K562 (cell line): ENCODE measurements around the gene PLCB3. TPM values are rescaled to one million over a fixed set of nuclear protein-coding genes. Genes with fewer than 3 reads are reported as not detected.

Experiments
- DLX4 ChIP-seq: fragments of 250-450 bp; sonication (Bioruptor Pico); IDR thresholded peaks from 2 replicates; pipeline ENCODE4 v1.6.1; 2021; ENCODE audit warnings: mild to moderate bottlenecking
- FOXK1 ChIP-seq: sonication (generic); formaldehyde crosslinking; IDR thresholded peaks from 2 replicates; pipeline ENCODE4 v1.8.0; 2022; ENCODE audit warnings: missing genetic modification reagents, mild to moderate bottlenecking, borderline replicate concordance
- HIVEP1 ChIP-seq: fragments of 250-450 bp; sonication (Bioruptor Pico); IDR thresholded peaks from 2 replicates; pipeline ENCODE4 v1.4.0; 2020; ENCODE audit warnings: mild to moderate bottlenecking
- MCM7 ChIP-seq, 2 experiments: fragments of 450-650 bp; IDR thresholded peaks; 2 replicates each; pipeline ENCODE4 v1.6.1; 2016 to 2018
- MECOM ChIP-seq: fragments of 250-450 bp; sonication (Bioruptor Pico); IDR thresholded peaks from 2 replicates; pipeline ENCODE4 v1.8.0; 2022; ENCODE audit warnings: inconsistent platforms
- PTRF ChIP-seq: fragments of 450-650 bp; IDR thresholded peaks from 2 replicates; pipeline ENCODE4 v1.6.1; 2016; ENCODE audit warnings: mild to moderate bottlenecking, missing genetic modification characterization, missing compliant biosample characterization
- RAD21 ChIP-seq, 2 experiments: fragments of 250-450 bp in 1 of 2; fragments of 450-650 bp in 1 of 2; sonication (Bioruptor Pico) in 1 of 2; formaldehyde crosslinking in 1 of 2; IDR thresholded peaks in 1 of 2; conservative IDR thresholded peaks in 1 of 2; 2 replicates each; pipeline versions ENCODE4 v1.4.0 to v1.8.0; 2020 to 2022; ENCODE audit warnings: mild to moderate bottlenecking in 2 of 2, moderate library complexity in 1 of 2
- RREB1 ChIP-seq: fragments of 250-450 bp; sonication (Bioruptor Pico); IDR thresholded peaks from 2 replicates; pipeline ENCODE4 v1.4.0; 2020
- SAFB2 ChIP-seq: fragments of 200-400 bp; formaldehyde crosslinking; IDR thresholded peaks from 2 replicates; pipeline ENCODE4 v1.6.1; 2018; ENCODE audit warnings: borderline replicate concordance, low read length, low read depth, moderate library complexity; ENCODE audit not compliant: severe bottlenecking
- SRSF9 ChIP-seq: fragments of 200-400 bp; formaldehyde crosslinking; IDR thresholded peaks from 2 replicates; pipeline ENCODE4 v1.6.1; 2017; ENCODE audit warnings: low read depth, low read length, borderline replicate concordance
- STAT6 ChIP-seq: sonication (generic); formaldehyde crosslinking; IDR thresholded peaks from 2 replicates; pipeline ENCODE4 v1.8.1; 2023; ENCODE audit warnings: mild to moderate bottlenecking, missing genetic modification reagents
- ZNF134 ChIP-seq: fragments of 250-450 bp; sonication (Bioruptor Pico); conservative IDR thresholded peaks from 2 replicates; pipeline ENCODE4 v1.4.0; 2020
- ZNF24 ChIP-seq: fragments of 450-650 bp; IDR thresholded peaks from 2 replicates; pipeline ENCODE4 v1.6.1; 2016
- ZNF263 ChIP-seq: sonication (generic); formaldehyde crosslinking; IDR thresholded peaks from 2 replicates; pipeline ENCODE4 v1.8.0; 2022; ENCODE audit warnings: mild to moderate bottlenecking, missing genetic modification reagents, borderline replicate concordance
- ZNF277 ChIP-seq: fragments of 250-450 bp; sonication (Bioruptor Pico); IDR thresholded peaks from 2 replicates; pipeline ENCODE4 v1.8.0; 2022; ENCODE audit warnings: inconsistent platforms, mild to moderate bottlenecking, moderate library complexity, borderline replicate concordance
- ZNF764 ChIP-seq: fragments of 250-450 bp; sonication (Bioruptor Pico); IDR thresholded peaks from 2 replicates; pipeline ENCODE4 v1.4.0; 2020; ENCODE audit warnings: low read depth, mild to moderate bottlenecking, moderate library complexity
- ZSCAN32 ChIP-seq: fragments of 450-650 bp; formaldehyde crosslinking; IDR thresholded peaks from 2 replicates; pipeline ENCODE4 v1.4.0; 2020; ENCODE audit warnings: mild to moderate bottlenecking, moderate library complexity
- polyA plus RNA-seq, 8 experiments: library from polyadenylated mRNA; depleted of rRNA in 4 of 8; stranded (reverse) in 5 of 8; unstranded in 3 of 8; fragments of >200 nt; fragmentation: Nextera tagmentation in 2 of 8; fragmentation: Illumina TruSeq in 1 of 8; extraction: Ambion mirVana in 2 of 8; extraction: Trizol in 1 of 8; gene quantifications; 2 replicates each; pipeline versions ENCODE4 v1.2.1 to v1.2.3, GENCODE V29; 2011 to 2014; ENCODE audit warnings: inconsistent platforms in 1 of 8, missing spikeins in 1 of 8
- total RNA-seq, 7 experiments: library from RNA; depleted of rRNA in 6 of 7; stranded (reverse); fragments of >200 nt in 6 of 7; fragmentation: Illumina TruSeq in 2 of 7; extraction: Trizol in 2 of 7; gene quantifications; 2 replicates each; pipeline versions ENCODE4 v1.2.1 to v1.2.3, GENCODE V29; 2011 to 2021; ENCODE audit warnings: low replicate concordance in 1 of 7

The PLCB3 gene
- total and polyA plus RNA-seq, 9 of the 15 experiments (the other 6 are each of a cell fraction or from before 2014, with no cell fraction given) = 0.31 to 44.8 (median 14.6) TPM

GRCh38 chr11:64240435-64241240 is 10.7 kb upstream of the PLCB3 start, which contains the start of gene FKBP2 (continued):
- TF ChIP-seq ZNF277 (CRISPR knock-in tag) = no peak
- 0 out of 2 replicates have a peak, but pooled peaks have one; percentile 32 for TF ChIP-seq ZNF764 (CRISPR knock-in tag)
- TF ChIP-seq STAT6 (CRISPR knock-in tag) = no peak
- TF ChIP-seq SRSF9 = no peak
- TF ChIP-seq DLX4 (CRISPR knock-in tag) = no peak
- no peak for TF ChIP-seq SAFB2
- TF ChIP-seq HIVEP1 (CRISPR knock-in tag) = no peak
- no peak for TF ChIP-seq PTRF (tag)
- TF ChIP-seq ZNF263 (CRISPR knock-in tag) = no peak; the same call in 1 of the 2 replicates
- TF ChIP-seq MCM7 (IDR thresholded peaks at IDR 0.05) = no peak
- no peak for TF ChIP-seq MECOM (CRISPR knock-in tag)
- 0 out of 2 replicates have a peak, but pooled peaks have one; percentile 25 for TF ChIP-seq ZSCAN32 (CRISPR knock-in tag)
- TF ChIP-seq RREB1 = peak; percentile 70; the same call in 1 of the 2 replicates
- TF ChIP-seq RAD21 (CRISPR knock-in tag; conservative IDR thresholded peaks at IDR 0.05 in 1 of 2, IDR thresholded peaks at IDR 0.05 in 1 of 2) = no peak
- TF ChIP-seq FOXK1 = peak; percentile 18; the same call in 1 of the 2 replicates
- TF ChIP-seq ZNF24 = no peak
- TF ChIP-seq ZNF134 (CRISPR knock-in tag) = no peak
